HG02973 (cell line): Measurements from ENCODE around the gene PAQR7.
A peak's percentile ranks its signal among the peaks of the same experiment; 100 is the strongest.

Experiments used
- ATAC-seq: cut with Tn5 transposase; IDR thresholded peaks from one replicate; pipeline ENCODE4 v1.9.1; 2021; ENCODE audit warnings: moderate library complexity; ENCODE audit not compliant: unreplicated experiment

Gene PAQR7

GRCh38 chr1:25875154-25875855, at the start of gene PAQR7:
PAQR7 (minus strand) TSS chr1:25875708; CDS start chr1:25863839, 11,869 bp downstream.
- ATAC-seq, result no peak

- no peak for ATAC-seq
Observed at GRCh38 chr1:25924454-25924853, 48.9 kb upstream of the PAQR7 start.

- no peak for ATAC-seq
Observed at GRCh38 chr1:25922971-25923552, 47.6 kb upstream of the PAQR7 start.

GRCh38 chr1:25922056-25922970, 46.8 kb upstream of the PAQR7 start:
- ATAC-seq, result no peak

- no peak for ATAC-seq
Observed at GRCh38 chr1:25918615-25919014, 43.1 kb upstream of the PAQR7 start.

- no peak for ATAC-seq
Observed at GRCh38 chr1:25917996-25918395, 42.5 kb upstream of the PAQR7 start.

- ATAC-seq, result no peak
Observed at GRCh38 chr1:25916460-25916859, 41.0 kb upstream of the PAQR7 start.

- ATAC-seq, result no peak
Observed at GRCh38 chr1:25914074-25914995, 38.8 kb upstream of the PAQR7 start.

- ATAC-seq, result no peak
Observed at GRCh38 chr1:25913206-25913605, 37.7 kb upstream of the PAQR7 start.

- no peak for ATAC-seq
Observed at GRCh38 chr1:25912076-25912831, 36.7 kb upstream of the PAQR7 start.

GRCh38 chr1:25911162-25911561, 35.7 kb upstream of the PAQR7 start:
- no peak for ATAC-seq

- ATAC-seq, result no peak
Observed at GRCh38 chr1:25909040-25909439, 33.5 kb upstream of the PAQR7 start.

- no peak for ATAC-seq
Observed at GRCh38 chr1:25908161-25908560, 32.7 kb upstream of the PAQR7 start.

- no peak for ATAC-seq
Observed at GRCh38 chr1:25907601-25908000, 32.1 kb upstream of the PAQR7 start.

- no peak for ATAC-seq
Observed at GRCh38 chr1:25906644-25907300, 31.3 kb upstream of the PAQR7 start.

GRCh38 chr1:25905680-25906643, 30.5 kb upstream of the PAQR7 start, which contains the start of gene STMN1:
STMN1 (minus strand) TSS chr1:25906419; CDS start chr1:25904676, 1,743 bp downstream.
- peak; percentile 50 for ATAC-seq

- ATAC-seq, result peak; percentile 73
Observed at GRCh38 chr1:25904943-25905679, 29.6 kb upstream of the PAQR7 start.
